HepG2 (cell line): ENCODE data around the gene BHLHE23. TPM values are rescaled to one million over a fixed set of nuclear protein-coding genes. Genes with fewer than 3 reads are reported as not detected.

Experiments used
- ERF ChIP-seq: IDR thresholded peaks from 2 replicates; pipeline ENCODE4 v1.6.1; 2018; ENCODE audit warnings: missing biosample characterization, missing genetic modification reagents
- HNF1A ChIP-seq, 2 experiments: sonication (generic) in 1 of 2; formaldehyde crosslinking in 1 of 2; IDR thresholded peaks; 2 replicates each; pipeline versions ENCODE4 v1.4.0 to v1.6.1; 2016 to 2020; ENCODE audit warnings: borderline replicate concordance in 1 of 2, low read depth in 1 of 2, mild to moderate bottlenecking in 1 of 2, missing genetic modification reagents in 1 of 2
- MYC ChIP-seq: sonication (generic); formaldehyde crosslinking; IDR thresholded peaks from 2 replicates; pipeline ENCODE4 v1.9.0; 2021; ENCODE audit warnings: missing genetic modification reagents, borderline replicate concordance
- NFAT5 ChIP-seq: sonication (generic); formaldehyde crosslinking; IDR thresholded peaks from 2 replicates; pipeline ENCODE4 v1.4.0; 2020; ENCODE audit warnings: missing genetic modification reagents
- PHB2 ChIP-seq: fragments of 450-650 bp; IDR thresholded peaks from 2 replicates; pipeline ENCODE4 v1.6.1; 2018; ENCODE audit not compliant: partially characterized antibody
- THAP7 ChIP-seq: sonication (generic); formaldehyde crosslinking; IDR thresholded peaks from 2 replicates; pipeline ENCODE4 v1.8.1; 2023; ENCODE audit warnings: mild to moderate bottlenecking, missing genetic modification reagents
- TMF1 ChIP-seq: sonication (generic); formaldehyde crosslinking; IDR thresholded peaks from 2 replicates; pipeline ENCODE4 v1.8.1; 2022; ENCODE audit warnings: low read depth, missing genetic modification reagents
- TRAFD1 ChIP-seq: sonication (generic); formaldehyde crosslinking; IDR thresholded peaks from 2 replicates; pipeline ENCODE4 v1.5.1; 2020; ENCODE audit warnings: missing genetic modification reagents, mild to moderate bottlenecking, borderline replicate concordance
- ZBTB21 ChIP-seq: sonication (generic); formaldehyde crosslinking; IDR thresholded peaks from 2 replicates; pipeline ENCODE4 v1.4.0; 2020; ENCODE audit warnings: missing genetic modification reagents
- ZFAT ChIP-seq: sonication (generic); formaldehyde crosslinking; conservative IDR thresholded peaks from 2 replicates; pipeline ENCODE4 v1.8.1; 2023; ENCODE audit warnings: missing genetic modification reagents, inconsistent platforms
- ZNF101 ChIP-seq: sonication (generic); formaldehyde crosslinking; IDR thresholded peaks from 2 replicates; pipeline ENCODE4 v1.4.0; 2020; ENCODE audit warnings: mild to moderate bottlenecking, low read depth, missing genetic modification reagents, borderline replicate concordance
- ZNF230 ChIP-seq: sonication (generic); formaldehyde crosslinking; IDR thresholded peaks from 2 replicates; pipeline ENCODE4 v1.4.0; 2020; ENCODE audit warnings: mild to moderate bottlenecking, missing genetic modification reagents
- ZNF670 ChIP-seq: sonication (generic); formaldehyde crosslinking; IDR thresholded peaks from 2 replicates; pipeline ENCODE4 v1.8.0; 2022; ENCODE audit warnings: mild to moderate bottlenecking, missing genetic modification reagents, borderline replicate concordance
- ZNF770 ChIP-seq: sonication (generic); formaldehyde crosslinking; IDR thresholded peaks from 2 replicates; pipeline ENCODE4 v1.5.0; 2020; ENCODE audit warnings: mild to moderate bottlenecking, missing genetic modification reagents
- ZNF788 ChIP-seq: sonication (generic); formaldehyde crosslinking; IDR thresholded peaks from 2 replicates; pipeline ENCODE4 v1.5.0; 2020; ENCODE audit warnings: mild to moderate bottlenecking, missing genetic modification reagents, borderline replicate concordance
- polyA plus RNA-seq, 8 experiments: library from polyadenylated mRNA; depleted of rRNA in 3 of 8; stranded (reverse) in 7 of 8; unstranded in 1 of 8; fragments of >200 nt; fragmentation: Illumina TruSeq in 4 of 8; extraction: Trizol in 4 of 8; gene quantifications; 2 replicates each; pipeline versions ENCODE4 v1.2.1 to v1.2.3, GENCODE V29; 2011 to 2016; ENCODE audit warnings: low read depth in 4 of 8, missing spikeins in 1 of 8, mixed read lengths in 1 of 8; ENCODE audit not compliant: insufficient read depth in 1 of 8
- total RNA-seq, 5 experiments: library from RNA; depleted of rRNA; stranded (reverse); fragments of >200 nt; fragmentation: Illumina TruSeq; extraction: Trizol; gene quantifications; 2 replicates each; pipeline ENCODE4 v1.2.3, GENCODE V29; 2016; ENCODE audit warnings: low read depth in 1 of 5

The BHLHE23 gene
- total and polyA plus RNA-seq, 2 of the 13 experiments (the other 11 are each of a cell fraction or from before 2014, with no cell fraction given), result not detected

GRCh38 chr20:62969939-62970306 lies 36.8 kb downstream of the BHLHE23 start (continued):
- TF ChIP-seq NFAT5 (CRISPR knock-in tag) (no peak), ZNF230 (CRISPR knock-in tag) (no peak), HNF1A (IDR thresholded peaks at IDR 0.05; ENCODE audit: low read depth) (no peak), HNF1A (CRISPR knock-in tag; IDR thresholded peaks at IDR 0.05; ENCODE audit: borderline replicate concordance) (no peak), ZNF101 (no peak), ZNF670 (no peak), PHB2 (no peak), MYC (CRISPR knock-in tag) (peak; percentile 4; the same call in 1 of the 2 replicates), TMF1 (CRISPR knock-in tag) (no peak), ZNF788 (CRISPR knock-in tag) (no peak; the same call in 1 of the 2 replicates), ERF (no peak), ZBTB21 (CRISPR knock-in tag) (no peak), ZNF770 (CRISPR knock-in tag) (peak; percentile 97), THAP7 (CRISPR knock-in tag) (peak; percentile 52; the same call in 1 of the 2 replicates), ZFAT (CRISPR knock-in tag) (no peak), TRAFD1 (CRISPR knock-in tag) (no peak)
